Left lung (tissue), 10 donors: ENCODE results near the gene LIF. TPM values are rescaled to one million over a fixed set of nuclear protein-coding genes. Genes with fewer than 3 reads are reported as not detected.

Source experiments
- ATAC-seq: fragments of 200-7000 bp; cut with Tn5 transposase; one replicate; pipeline ENCODE4 v1.9.1; 2020; ENCODE audit warnings: moderate library complexity
- DNase-seq, 4 donors: peaks; one replicate each; pipeline ENCODE4 v3.0.0-alpha.2; 2013 to 2020
- H3K27ac ChIP-seq, 2 donors: fragments of 200-600 bp; sonication (generic) in 1 of 2; one replicate each; pipeline versions ENCODE4 v1.5.0 to v1.8.0; 2020 to 2021
- H3K27me3 ChIP-seq, 2 donors: fragments of 200-600 bp; sonication (generic) in 1 of 2; one replicate each; pipeline versions ENCODE4 v1.5.0 to v1.8.0; 2020 to 2021
- H3K36me3 ChIP-seq, 2 donors: fragments of 200-600 bp; sonication (generic) in 1 of 2; one replicate each; pipeline versions ENCODE4 v1.5.0 to v1.8.0; 2020 to 2021
- H3K4me1 ChIP-seq, 2 donors: fragments of 200-600 bp; one replicate each; pipeline ENCODE4 v1.8.0; 2021
- H3K4me3 ChIP-seq, 2 donors: fragments of 200-600 bp; sonication (generic) in 1 of 2; one replicate each; pipeline versions ENCODE4 v1.5.0 to v1.8.0; 2020 to 2021; ENCODE audit warnings: mild to moderate bottlenecking in 1 of 2
- H3K9me3 ChIP-seq, 2 donors: fragments of 200-600 bp; sonication (generic) in 1 of 2; one replicate each; pipeline versions ENCODE4 v1.5.0 to v1.8.0; 2020 to 2021
- intact Hi-C, 2 donors: fragments of 100-400 bp; cut with DNase I; formaldehyde crosslinking; loops; one replicate each; pipeline versions ENCODE4 v1.11.2 to v1.14.2; 2022
- polyA plus RNA-seq, 6 donors: library from polyadenylated mRNA; unstranded; fragments of 120-200 nt; gene quantifications; one replicate each; pipeline ENCODE4 v1.2.1, GENCODE V29; 2013; ENCODE audit not compliant: insufficient read length in 6 of 6
- total RNA-seq, 2 donors: library from RNA; stranded (reverse); fragmentation: NEBNext Ultra II Directional; extraction: Animal tissue kit (Norgen Biotek cat#: 25700); gene quantifications; one replicate each; pipeline ENCODE4 v1.2.1, GENCODE V29; 2021
- TF ChIP-seq, protein P1 (sequence below), 2 donors: fragments of 200-600 bp; sonication (generic) in 1 of 2; IDR thresholded peaks; one replicate each; pipeline versions ENCODE4 v1.5.0 to v1.8.0; 2021; ENCODE audit warnings: antibody characterized with exemption in 2 of 2
- donor health status: DM: no; HTN: yes; CAD: no.
- donor health status: DM: no; HTN: no; CAD: no.

LIF gene
- total and polyA plus RNA-seq, 8 donors = 1.4 to 10.7 (median 2.5) TPM

DNA sequence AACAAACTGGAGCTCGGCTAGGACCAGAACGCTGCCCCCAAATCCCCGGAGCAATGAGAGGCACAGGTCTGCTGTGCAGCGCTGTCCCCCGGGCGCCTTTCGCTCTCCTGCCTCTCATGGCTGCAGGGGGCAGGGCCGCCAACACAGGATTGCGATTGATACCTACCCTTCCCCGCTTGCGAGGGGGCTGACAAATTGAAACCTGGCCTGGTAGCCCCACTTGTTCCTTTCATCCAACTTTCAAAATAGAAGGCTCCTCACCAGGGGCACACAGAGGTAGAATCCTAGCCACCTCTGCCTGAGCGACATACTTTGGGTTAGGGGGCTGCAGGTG is 43.4 kb upstream of the LIF start:
- Histone ChIP-seq H3K4me1 (peaks cover 31 to 57% of the 10 kb centered on the region in 2 donors), H3K4me3 (peak overlapping the region in 1 of 2 donors; percentile 96), H3K27me3 (no peaks in the 10 kb centered on the region), H3K9me3 (no peaks in the 10 kb centered on the region), H3K36me3 (peaks cover 0 to 44% of the 10 kb centered on the region in 2 donors), H3K27ac (peak overlapping the region; percentile 87 to 88)
- peak in 1 of 4 donors; percentile 85 for DNase-seq
- ATAC-seq = peak; percentile 3
- intact Hi-C loops = loop anchor here (5.0 to 10.0 kb wide), 2 partner anchors 95 to 97 kb away; partner anchors contain the start of gene RNF215 (in 2 of the 2)
- TF ChIP-seq, protein P1, sequence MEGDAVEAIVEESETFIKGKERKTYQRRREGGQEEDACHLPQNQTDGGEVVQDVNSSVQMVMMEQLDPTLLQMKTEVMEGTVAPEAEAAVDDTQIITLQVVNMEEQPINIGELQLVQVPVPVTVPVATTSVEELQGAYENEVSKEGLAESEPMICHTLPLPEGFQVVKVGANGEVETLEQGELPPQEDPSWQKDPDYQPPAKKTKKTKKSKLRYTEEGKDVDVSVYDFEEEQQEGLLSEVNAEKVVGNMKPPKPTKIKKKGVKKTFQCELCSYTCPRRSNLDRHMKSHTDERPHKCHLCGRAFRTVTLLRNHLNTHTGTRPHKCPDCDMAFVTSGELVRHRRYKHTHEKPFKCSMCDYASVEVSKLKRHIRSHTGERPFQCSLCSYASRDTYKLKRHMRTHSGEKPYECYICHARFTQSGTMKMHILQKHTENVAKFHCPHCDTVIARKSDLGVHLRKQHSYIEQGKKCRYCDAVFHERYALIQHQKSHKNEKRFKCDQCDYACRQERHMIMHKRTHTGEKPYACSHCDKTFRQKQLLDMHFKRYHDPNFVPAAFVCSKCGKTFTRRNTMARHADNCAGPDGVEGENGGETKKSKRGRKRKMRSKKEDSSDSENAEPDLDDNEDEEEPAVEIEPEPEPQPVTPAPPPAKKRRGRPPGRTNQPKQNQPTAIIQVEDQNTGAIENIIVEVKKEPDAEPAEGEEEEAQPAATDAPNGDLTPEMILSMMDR (IDR thresholded peaks at IDR 0.05) = no peak

DNA sequence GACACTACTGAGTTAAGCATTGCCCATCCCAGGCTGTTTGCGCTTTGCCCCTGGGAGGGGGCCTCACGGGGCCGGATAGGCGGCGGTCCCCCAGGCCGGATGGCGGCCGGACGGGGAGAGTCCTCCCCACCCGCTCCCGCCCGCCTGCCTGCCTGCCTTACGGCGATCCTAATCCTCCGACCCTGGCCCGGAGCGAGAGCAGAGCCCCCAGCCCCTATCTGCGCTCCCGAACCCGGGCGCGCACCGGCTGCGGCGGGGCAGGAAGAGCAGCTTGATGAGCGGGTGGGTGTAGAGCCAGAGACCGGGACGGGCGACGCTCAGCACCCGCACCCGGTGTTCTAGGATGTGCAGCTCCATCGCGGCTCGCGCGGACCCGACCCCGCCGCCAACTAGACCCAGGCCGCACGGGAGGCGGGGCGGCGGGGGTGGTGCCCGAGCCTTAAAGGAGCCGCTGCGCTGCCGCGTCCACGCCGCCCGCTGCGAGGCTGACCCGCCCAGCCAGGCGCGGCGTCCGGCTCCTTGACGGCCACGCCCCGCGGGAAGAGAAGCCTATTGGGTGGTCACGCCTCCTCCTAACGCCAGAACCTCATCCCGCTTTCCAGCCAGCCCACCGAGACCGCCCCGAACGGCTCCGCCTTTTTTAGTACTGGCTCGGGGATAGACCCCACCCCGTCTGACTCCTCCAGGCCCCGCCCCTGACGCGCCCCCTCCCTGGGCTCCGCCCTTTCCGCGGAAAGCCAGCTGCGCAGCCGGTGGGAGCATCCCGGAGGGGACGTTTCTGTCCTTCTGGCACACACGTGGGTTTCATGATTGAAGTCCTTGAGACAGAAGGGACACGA is 42.8 kb upstream of the LIF start, which contains the start of gene CASTOR1:
CASTOR1 (minus strand) TSS at position 365 of the 839 bp plus-strand sequence; CDS start at position 357, 8 bp downstream.
- TF ChIP-seq, protein P1 (IDR thresholded peaks at IDR 0.05) = no peak
- peaks cover 31 to 57% of the 10 kb centered on the region in 2 donors for H3K4me1 ChIP-seq
- peak within 1 kb of the TSS; percentile 87 to 88 for H3K27ac ChIP-seq
- peaks cover 0 to 40% of the 10 kb centered on the region in 2 donors for H3K36me3 ChIP-seq
- intact Hi-C loops = loop anchor here (5.0 to 10.0 kb wide), 2 partner anchors 95 to 98 kb away; partner anchors contain the start of gene RNF215 (in 2 of the 2)
- H3K27me3 ChIP-seq = no peaks in the 10 kb centered on the region
- H3K9me3 ChIP-seq = no peaks in the 10 kb centered on the region
- DNase-seq (peak; percentile 95 to 99 (median 99)), ATAC-seq (peak; percentile 89)
- H3K4me3 ChIP-seq = peak within 1 kb of the TSS; percentile 89 to 96

DNA sequence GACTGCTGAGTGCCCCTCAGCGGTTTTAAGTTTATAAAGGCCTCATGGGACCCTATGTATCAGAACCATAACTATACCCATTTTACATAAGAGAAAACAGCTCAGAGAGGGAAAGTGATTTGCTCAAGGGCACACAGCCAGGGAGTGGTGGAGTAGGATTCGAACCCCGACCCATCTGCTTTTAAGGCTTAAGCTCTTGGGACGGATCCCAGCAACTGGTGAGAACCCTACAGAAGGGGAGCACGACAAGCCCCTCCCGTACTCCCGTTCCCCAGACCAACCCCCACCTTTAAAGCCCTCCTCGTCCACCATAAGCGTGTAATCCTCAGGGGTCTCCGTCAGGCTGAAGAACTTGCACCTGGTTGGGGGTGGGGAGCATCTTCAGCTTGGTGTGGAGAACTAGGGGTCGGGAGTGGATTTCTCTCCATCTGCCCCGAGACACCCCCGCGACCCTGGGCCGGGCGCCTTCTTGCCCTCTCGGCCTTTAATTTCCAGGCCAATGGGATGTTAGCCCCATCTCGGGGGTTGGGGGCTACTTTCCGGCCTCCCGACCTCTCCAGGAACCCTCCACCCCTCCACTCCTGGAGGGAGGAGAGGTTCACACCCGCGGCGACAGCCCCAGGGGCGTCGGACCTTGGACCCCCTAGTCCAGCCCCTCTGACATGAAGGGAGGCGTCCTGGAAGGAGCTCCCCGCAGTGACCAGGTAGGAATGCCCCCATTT is 42.0 kb upstream of the LIF start:
- peaks cover 31 to 60% of the 10 kb centered on the region in 2 donors for H3K4me1 ChIP-seq
- no peaks in the 10 kb centered on the region for H3K9me3 ChIP-seq
- no peak for ATAC-seq
- peaks cover 0 to 35% of the 10 kb centered on the region in 2 donors for H3K36me3 ChIP-seq
- peak overlapping the region; percentile 89 to 96 for H3K4me3 ChIP-seq
- intact Hi-C loops = loop anchor here (5.0 to 10.0 kb wide), 2 partner anchors 96 to 99 kb away; partner anchors contain the start of gene RNF215 (in 2 of the 2)
- H3K27ac ChIP-seq = peak overlapping the region; percentile 85 to 88
- DNase-seq = peak in 1 of 4 donors; percentile 40
- TF ChIP-seq, protein P1 (IDR thresholded peaks at IDR 0.05) = no peak
- H3K27me3 ChIP-seq = no peaks in the 10 kb centered on the region

DNA sequence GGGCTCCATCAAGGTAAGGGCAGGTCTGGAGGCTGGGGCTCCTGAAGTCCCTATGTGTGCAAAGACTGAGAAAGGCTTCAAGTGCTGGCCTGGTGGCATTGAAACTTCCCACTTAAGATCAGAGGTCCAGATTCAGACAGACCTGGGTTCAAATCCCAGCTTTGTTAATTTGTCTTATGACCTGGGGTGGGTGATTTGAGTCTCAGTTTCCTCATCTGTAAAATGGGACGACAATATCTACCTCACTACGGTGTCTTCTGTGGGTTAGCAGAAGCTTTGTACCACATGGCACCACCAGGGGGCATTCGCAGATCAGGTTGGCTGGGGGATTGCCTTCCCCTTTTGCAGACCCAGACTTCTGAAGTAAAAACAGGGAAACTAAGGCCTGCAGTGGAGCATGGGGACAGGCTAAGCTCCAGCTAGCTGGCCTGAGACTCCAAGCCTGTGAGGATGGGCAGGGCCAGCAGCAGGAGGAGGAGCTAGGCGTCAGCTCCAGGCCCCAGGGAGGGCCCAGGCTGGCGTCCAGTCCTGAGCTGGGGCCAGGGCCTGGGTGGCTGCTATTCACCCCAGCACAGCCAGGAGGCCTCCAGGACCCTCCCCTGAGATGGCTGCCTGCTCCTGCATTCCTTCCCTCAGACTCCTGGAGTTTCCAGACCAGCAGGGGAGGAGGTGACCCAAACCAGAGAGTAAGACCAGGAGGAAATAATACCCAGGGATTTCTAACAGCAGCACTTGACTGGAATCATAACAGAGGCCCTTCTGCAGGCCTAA is 41.3 kb upstream of the LIF start:
- Histone ChIP-seq H3K4me1 (peaks cover 31 to 67% of the 10 kb centered on the region in 2 donors), H3K9me3 (no peaks in the 10 kb centered on the region), H3K27me3 (no peaks in the 10 kb centered on the region), H3K4me3 (peak overlapping the region; percentile 89 to 96), H3K36me3 (peaks cover 0 to 27% of the 10 kb centered on the region in 2 donors), H3K27ac (peak overlapping the region; percentile 85 to 88)
- intact Hi-C loops = loop anchor here (5.0 to 10.0 kb wide), 2 partner anchors 97 to 99 kb away; partner anchors contain the start of gene RNF215 (in 2 of the 2)
- DNase-seq (peak; percentile 79 to 92 (median 90)), ATAC-seq (peak; percentile 75)
- TF ChIP-seq, protein P1 (IDR thresholded peaks at IDR 0.05) = peak; percentile 59 to 79
